Esophagus muscularis mucosa (tissue), 2 donors: ENCODE data around the gene IL20.

Experiments used
- EP300 ChIP-seq: sonication (generic); formaldehyde crosslinking; IDR thresholded peaks from one replicate; pipeline ENCODE4 v1.6.1; 2017; ENCODE audit warnings: antibody characterized with exemption
- POLR2A ChIP-seq: fragments of 450-650 bp; IDR thresholded peaks from one replicate; pipeline ENCODE4 v1.6.1; 2017; ENCODE audit warnings: antibody characterized with exemption, moderate library complexity, mild to moderate bottlenecking, low read depth

- TF ChIP-seq POLR2A = no peak
- TF ChIP-seq EP300 = no peak
Observed at GRCh38 chr1:206860165-206860564, 5.3 kb upstream of the IL20 start.
